DOHH2 (cell line): ENCODE data around the gene WDR64.

Experiments
- H3F3A ChIP-seq: fragments of 200-600 bp; sonication (generic), shearing (Covaris generic); 2 replicates; pipeline ENCODE4 v1.6.0; 2016; ENCODE audit warnings: antibody characterized with exemption, mild to moderate bottlenecking; ENCODE audit not compliant: control insufficient read depth, insufficient read depth
- H3K27ac ChIP-seq: fragments of 200-600 bp; sonication (generic); 2 replicates; pipeline ENCODE4 v1.5.1; 2014; ENCODE audit warnings: low read depth, mild to moderate bottlenecking, low read length, moderate library complexity
- H3K27me3 ChIP-seq: fragments of 200-600 bp; sonication (generic); 2 replicates; pipeline ENCODE4 v1.6.1; 2014; ENCODE audit warnings: mild to moderate bottlenecking, low read length, mixed read lengths; ENCODE audit not compliant: control insufficient read depth
- H3K36me3 ChIP-seq: fragments of 200-600 bp; sonication (generic); 2 replicates; pipeline ENCODE4 v1.6.1; 2014; ENCODE audit warnings: mild to moderate bottlenecking, low read length, moderate library complexity, mixed read lengths; ENCODE audit not compliant: control insufficient read depth
- H3K4me1 ChIP-seq: fragments of 200-600 bp; sonication (generic); 2 replicates; pipeline ENCODE4 v1.6.1; 2014; ENCODE audit warnings: mild to moderate bottlenecking, low read length, mixed read lengths; ENCODE audit not compliant: control insufficient read depth
- H3K4me2 ChIP-seq: fragments of 200-600 bp; sonication (generic); 2 replicates; pipeline ENCODE4 v1.6.0; 2014; ENCODE audit warnings: mild to moderate bottlenecking, low read length, moderate library complexity
- H3K4me3 ChIP-seq: fragments of 200-600 bp; sonication (generic); 2 replicates; pipeline ENCODE4 v1.5.1; 2014; ENCODE audit warnings: mild to moderate bottlenecking, low read length, mixed read lengths
- H3K79me2 ChIP-seq: fragments of 200-600 bp; sonication (generic); 2 replicates; pipeline ENCODE4 v1.6.1; 2014; ENCODE audit warnings: mild to moderate bottlenecking, low read length, mixed read lengths; ENCODE audit not compliant: control insufficient read depth
- H3K9me2 ChIP-seq: fragments of 200-600 bp; sonication (generic); replicated peaks from 2 replicates; pipeline ENCODE4 v1.6.1; 2014; ENCODE audit warnings: mild to moderate bottlenecking, low read length, mixed read lengths; ENCODE audit not compliant: control insufficient read depth
- H3K9me3 ChIP-seq: fragments of 200-600 bp; sonication (generic); 2 replicates; pipeline ENCODE4 v1.6.1; 2014; ENCODE audit warnings: antibody characterized with exemption, low read length, mixed read lengths; ENCODE audit not compliant: control insufficient read depth, insufficient read depth
- H4K20me1 ChIP-seq: fragments of 200-600 bp; sonication (generic); 2 replicates; pipeline ENCODE4 v1.6.0; 2014; ENCODE audit warnings: low read depth, mild to moderate bottlenecking, antibody characterized with exemption, low read length, moderate library complexity; ENCODE audit not compliant: control insufficient read depth, insufficient read depth
- CTCF ChIP-seq: fragments of 200-600 bp; sonication (generic); IDR thresholded peaks from one replicate; pipeline ENCODE4 v1.5.1; 2014; ENCODE audit warnings: antibody characterized with exemption, mild to moderate bottlenecking, low read depth, low read length; ENCODE audit not compliant: poor library complexity, severe bottlenecking
- EZH2phosphoT487 ChIP-seq: fragments of 200-600 bp; sonication (generic); IDR thresholded peaks from 2 replicates; pipeline ENCODE4 v1.6.1; 2017; ENCODE audit warnings: borderline replicate concordance, mild to moderate bottlenecking, antibody characterized with exemption, low read length, moderate library complexity, mixed read lengths

WDR64 gene

GRCh38 chr1:241615043-241615974, 36.8 kb upstream of the WDR64 start:
- no peak overlapping the region for H3K4me3 ChIP-seq
- H3K79me2 ChIP-seq = no peaks in the 10 kb centered on the region
- no peaks in the 10 kb centered on the region for H3F3A ChIP-seq
- H3K4me2 ChIP-seq = no peak overlapping the region
- H3K9me2 ChIP-seq = no peaks in the 10 kb centered on the region
- no peak overlapping the region for H3K27ac ChIP-seq
- no peaks in the 10 kb centered on the region for H3K36me3 ChIP-seq
- TF ChIP-seq EZH2phosphoT487 = no peak
- TF ChIP-seq CTCF = no peak
- H3K9me3 ChIP-seq = no peaks in the 10 kb centered on the region
- peaks cover 5% of the 10 kb centered on the region for H3K4me1 ChIP-seq
- H4K20me1 ChIP-seq = no peaks in the 10 kb centered on the region
- H3K27me3 ChIP-seq = no peaks in the 10 kb centered on the region

GRCh38 chr1:241617426-241617825, 34.7 kb upstream of the WDR64 start:
- H3K9me3 ChIP-seq = no peaks in the 10 kb centered on the region
- H3K9me2 ChIP-seq = no peaks in the 10 kb centered on the region
- no peaks in the 10 kb centered on the region for H3K4me1 ChIP-seq
- TF ChIP-seq CTCF (no peak), EZH2phosphoT487 (no peak)
- no peak overlapping the region for H3K27ac ChIP-seq
- H3K36me3 ChIP-seq = no peaks in the 10 kb centered on the region
- H3K79me2 ChIP-seq = no peaks in the 10 kb centered on the region
- H3K4me2 ChIP-seq = no peak overlapping the region
- no peaks in the 10 kb centered on the region for H3F3A ChIP-seq
- no peaks in the 10 kb centered on the region for H3K27me3 ChIP-seq
- H3K4me3 ChIP-seq = no peak overlapping the region
- no peaks in the 10 kb centered on the region for H4K20me1 ChIP-seq

GRCh38 chr1:241622669-241623068, 29.4 kb upstream of the WDR64 start:
- Histone ChIP-seq H3K36me3 (no peaks in the 10 kb centered on the region), H4K20me1 (no peaks in the 10 kb centered on the region), H3K79me2 (no peaks in the 10 kb centered on the region), H3K4me2 (no peak overlapping the region), H3K27me3 (no peaks in the 10 kb centered on the region), H3K27ac (no peak overlapping the region), H3K9me2 (no peaks in the 10 kb centered on the region), H3K9me3 (no peaks in the 10 kb centered on the region), H3K4me3 (no peak overlapping the region), H3K4me1 (peaks cover 6% of the 10 kb centered on the region), H3F3A (peaks cover 3% of the 10 kb centered on the region; the same call in 1 of the 2 replicates)
- TF ChIP-seq EZH2phosphoT487 = no peak
- TF ChIP-seq CTCF = no peak
